T47D (cell line): ENCODE results near the gene LY6G6C.

ENCODE experiments used
- DNase-seq, 2 experiments: peaks; one replicate each; pipeline versions ENCODE4 v3.0.0 to v3.0.0-alpha.2; 2011 to 2012; ENCODE audit warnings: low read depth in 1 of 2, low spot score in 1 of 2
- JUND ChIP-seq: IDR thresholded peaks from 2 replicates; pipeline ENCODE4 v1.6.1; 2012; ENCODE audit warnings: low read depth
- in situ Hi-C: cut with HindIII; loops from 2 replicates; pipeline ENCODE4 v1.10.0; 2016; ENCODE audit warnings: low sequenced_read_pairs, low pct_unique_long_range_greater_than_20kb

LY6G6C gene

DNA sequence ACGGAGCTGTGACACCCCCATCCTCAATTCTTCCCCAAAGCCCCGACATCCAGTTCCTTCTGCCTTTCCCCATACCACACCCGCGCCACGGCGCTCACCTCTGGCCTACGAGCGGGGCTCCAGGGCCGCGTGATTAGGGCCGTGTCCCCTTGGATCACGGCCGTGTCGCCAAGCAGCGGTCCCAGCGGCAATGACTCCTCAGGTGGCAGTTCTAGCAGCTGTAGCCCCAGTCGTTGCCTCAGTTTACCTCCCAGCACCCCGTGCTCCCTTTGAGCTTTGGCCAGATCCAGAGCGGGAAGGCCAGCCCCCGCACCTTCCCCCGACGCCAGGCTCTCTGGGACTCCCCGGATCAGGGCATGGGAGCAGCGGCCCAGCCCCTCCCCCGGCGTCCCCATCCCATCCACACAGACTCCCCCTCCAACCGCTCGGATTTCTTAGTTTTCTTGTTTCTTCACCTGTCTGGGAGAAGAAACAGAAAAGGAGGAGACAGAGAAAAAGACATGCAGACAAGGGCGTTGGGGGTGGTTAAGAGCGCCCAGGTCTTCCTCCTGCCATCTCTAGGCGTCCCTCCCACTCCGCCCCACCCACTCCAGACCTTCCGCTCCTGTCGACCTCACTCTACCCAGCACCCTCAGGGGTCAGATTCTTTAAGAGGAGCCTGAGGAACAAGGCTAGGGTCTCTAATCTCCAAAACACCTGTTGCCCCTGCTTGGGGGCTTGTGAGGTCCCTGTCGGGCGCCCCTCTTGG, 7.4 kb upstream of the LY6G6C start, which contains the start of gene DDAH2:
Gene DDAH2 (minus strand): TSS at position 533 of the 748 bp plus-strand sequence. CDS start 138 bp downstream, at position 395.
- in situ Hi-C loops, result no loop called here
- DNase-seq, result peak in 1 of 2 experiments; percentile 55
- no peak for TF ChIP-seq JUND

DNA sequence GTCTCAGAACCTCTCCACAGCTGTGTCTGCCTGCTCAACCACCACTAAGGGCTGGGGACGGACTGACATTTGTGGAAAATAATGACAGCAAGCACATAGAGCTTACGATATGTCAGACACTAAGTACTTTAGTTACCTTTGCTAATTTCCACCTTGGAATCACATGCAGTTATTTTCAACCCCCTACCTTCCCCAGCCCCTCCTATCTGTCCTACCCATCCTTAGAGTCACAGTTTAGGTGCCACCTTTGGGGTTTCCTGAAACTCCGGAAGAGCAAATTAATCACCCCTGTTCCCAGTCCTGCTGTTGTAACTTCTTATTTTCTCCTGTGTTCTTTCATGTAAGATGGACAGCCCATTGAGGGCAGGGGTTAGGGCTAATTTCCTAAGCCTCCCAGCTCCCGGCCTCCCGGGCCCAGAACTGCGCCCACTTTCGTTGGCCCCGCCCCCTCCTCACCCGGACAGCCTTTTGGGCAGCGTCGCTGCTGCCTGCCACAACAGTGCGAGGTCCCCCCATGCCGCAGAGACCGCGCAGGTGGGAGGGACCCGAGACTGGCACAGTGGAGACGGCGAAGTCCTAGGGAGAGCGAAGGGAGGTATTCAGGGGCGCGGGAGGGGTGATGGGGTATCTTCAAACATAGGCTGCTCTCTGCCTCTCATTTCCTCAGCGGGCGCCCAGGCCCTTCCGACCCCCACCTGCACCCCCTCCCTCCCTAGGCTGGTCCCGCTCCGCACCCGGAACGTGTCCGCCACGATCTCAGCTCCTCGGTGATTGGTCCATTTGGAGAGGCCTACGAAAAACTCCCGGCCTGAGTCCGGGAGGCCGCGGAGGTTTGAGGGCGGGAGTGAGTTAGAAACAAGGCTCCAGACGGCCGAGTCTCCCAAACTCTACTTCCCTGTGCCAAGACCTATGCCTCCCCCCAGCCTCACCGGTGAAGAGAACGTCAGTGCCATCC, 6.4 kb upstream of the LY6G6C start:
- in situ Hi-C loops, result no loop called here
- no peak for TF ChIP-seq JUND
- peak; percentile 57 to 66 for DNase-seq

DNA sequence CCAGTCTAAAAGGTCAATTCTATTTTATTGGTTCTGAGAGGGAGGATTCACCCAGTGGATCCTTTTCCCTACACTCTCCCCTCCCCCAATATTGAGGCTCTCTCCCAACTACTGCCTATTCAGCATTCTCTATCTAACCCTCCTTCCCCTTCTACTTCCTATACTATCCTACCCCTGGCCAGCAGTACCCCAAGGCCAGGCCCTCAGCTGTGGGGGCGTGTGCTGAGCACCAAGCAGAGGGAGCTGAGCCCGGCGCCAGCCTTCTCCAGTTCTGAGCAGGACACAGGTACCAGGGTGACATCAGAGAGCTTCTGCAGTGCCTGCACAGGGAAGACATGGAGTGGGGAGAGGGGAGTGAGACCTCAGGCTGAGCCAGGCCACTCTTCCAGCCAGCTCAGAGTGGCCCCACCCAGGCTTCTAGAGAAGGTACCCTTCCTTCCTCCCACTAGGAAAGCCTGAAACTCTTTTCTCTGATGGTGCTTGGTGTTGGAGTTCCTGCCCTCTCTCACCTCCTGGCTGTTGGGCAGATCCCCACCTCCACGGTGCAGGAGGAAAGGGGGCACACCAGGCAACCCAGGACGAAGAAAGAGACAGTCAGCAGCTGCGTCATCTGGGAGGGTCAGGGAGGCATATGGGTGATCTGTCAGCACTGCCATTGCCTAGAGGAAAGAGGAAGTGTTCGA, 5.6 kb upstream of the LY6G6C start:
- in situ Hi-C loops, result no loop called here
- no peak for DNase-seq
- TF ChIP-seq JUND, result no peak

DNA sequence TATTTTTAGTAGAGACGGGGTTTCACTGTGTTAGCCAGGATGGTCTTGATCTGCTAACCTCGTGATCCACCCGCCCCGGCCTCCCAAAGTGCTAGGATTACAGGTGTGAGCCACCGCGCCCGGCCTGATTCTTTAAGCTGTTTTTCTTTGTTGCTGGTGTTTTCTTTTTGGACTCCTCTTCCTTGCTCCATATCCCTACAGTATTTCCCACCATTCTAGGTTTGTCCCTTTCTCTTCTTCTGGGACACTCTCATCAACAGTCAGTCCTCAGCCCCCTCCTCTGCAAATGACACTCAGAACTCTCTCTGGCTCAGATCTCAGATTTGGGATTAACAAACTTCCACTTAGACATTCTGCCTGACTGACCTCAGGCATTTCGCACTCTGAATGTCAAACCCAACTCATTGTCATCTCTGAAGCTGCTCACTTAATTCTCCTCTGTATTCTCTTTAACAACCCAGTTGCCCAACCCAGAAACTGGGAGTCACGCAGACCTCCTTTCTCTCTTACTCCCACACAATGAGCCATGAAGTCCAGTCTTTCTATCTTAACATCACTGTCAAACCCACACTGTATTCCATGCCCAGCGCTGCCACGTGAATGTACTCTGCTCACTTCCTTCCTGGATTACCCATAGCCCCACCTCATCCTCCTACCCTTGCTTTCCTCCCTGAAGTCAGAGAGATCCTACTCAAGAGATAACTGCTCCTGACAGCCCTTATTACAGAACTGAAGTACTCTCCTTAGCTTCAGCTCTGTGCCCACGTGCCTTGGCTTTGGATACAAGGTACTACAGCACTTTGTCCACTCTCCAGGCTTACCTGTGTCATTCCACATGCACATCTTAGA, 4.2 kb upstream of the LY6G6C start:
- DNase-seq, result no peak
- no peak for TF ChIP-seq JUND
- in situ Hi-C loops, result no loop called here

DNA sequence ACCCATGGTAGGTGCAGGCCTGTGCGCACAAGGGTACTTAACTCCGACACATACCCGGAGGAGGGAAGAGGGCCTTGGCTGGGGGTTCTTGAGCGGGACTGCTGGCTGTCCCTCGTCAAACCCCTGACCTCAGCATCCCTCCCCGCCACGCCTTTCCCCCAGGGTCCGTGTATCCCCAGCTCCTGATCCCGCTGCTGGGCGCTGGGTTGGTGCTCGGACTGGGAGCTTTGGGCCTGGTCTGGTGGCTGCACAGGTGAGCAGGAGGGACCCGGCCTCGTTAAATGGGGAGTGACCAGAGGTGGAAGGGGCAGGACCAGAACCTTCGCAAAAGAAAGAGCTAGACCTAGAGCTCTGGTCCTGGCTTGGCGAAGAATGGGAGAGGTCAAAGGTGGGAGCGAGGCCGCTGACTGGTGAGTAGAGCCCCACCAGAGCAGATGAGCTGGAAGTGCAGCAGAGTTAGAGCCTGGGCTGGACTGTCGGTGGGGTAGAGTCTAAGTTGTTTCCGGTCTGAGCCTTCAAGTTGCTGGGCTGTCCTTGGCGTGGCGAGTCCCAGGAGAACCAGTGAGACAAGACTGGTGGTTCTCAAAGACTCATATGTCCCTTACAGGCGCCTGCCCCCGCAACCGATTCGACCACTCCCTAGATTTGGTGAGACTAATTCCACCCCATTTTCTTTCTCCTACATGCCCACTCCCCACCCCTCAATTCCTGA, 2.6 kb upstream of the LY6G6C start:
- DNase-seq, result no peak
- in situ Hi-C loops, result no loop called here

DNA sequence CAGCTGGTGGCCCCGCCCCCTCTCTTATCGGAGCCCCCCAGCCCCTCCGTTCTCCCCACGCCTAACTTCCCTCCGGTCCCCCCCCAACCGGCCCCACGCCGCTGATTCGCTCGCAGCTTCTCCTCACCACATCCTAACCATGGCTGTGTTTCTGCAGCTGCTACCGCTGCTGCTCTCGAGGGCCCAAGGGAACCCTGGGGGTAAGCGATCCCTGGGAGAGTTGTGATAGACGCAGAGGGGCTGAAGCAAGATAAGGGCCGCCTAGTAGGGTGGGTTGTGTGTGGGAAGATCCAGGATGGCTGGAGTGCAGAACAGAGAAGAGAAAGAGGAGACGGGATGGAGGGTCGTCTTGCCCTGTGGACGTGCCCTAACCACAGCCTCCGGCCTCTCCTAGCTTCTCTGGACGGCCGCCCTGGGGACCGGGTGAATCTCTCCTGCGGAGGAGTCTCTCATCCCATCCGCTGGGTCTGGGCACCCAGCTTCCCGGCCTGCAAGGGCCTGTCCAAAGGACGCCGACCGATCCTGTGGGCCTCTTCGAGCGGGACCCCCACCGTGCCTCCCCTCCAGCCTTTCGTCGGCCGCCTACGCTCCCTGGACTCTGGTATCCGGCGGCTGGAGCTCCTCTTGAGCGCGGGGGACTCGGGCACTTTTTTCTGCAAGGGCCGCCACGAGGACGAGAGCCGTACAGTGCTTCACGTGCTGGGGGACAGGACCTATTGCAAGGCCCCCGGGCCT, 1.9 kb upstream of the LY6G6C start, which contains the start of gene MPIG6B:
Gene MPIG6B (plus strand): TSS at position 129 of the 735 bp plus-strand sequence. CDS start 11 bp downstream, at position 140.
- in situ Hi-C loops, result no loop called here
- TF ChIP-seq JUND, result no peak
- no peak for DNase-seq

More for the DNA sequence above, 2.6 kb upstream of the LY6G6C start:
- no peak for TF ChIP-seq JUND

DNA sequence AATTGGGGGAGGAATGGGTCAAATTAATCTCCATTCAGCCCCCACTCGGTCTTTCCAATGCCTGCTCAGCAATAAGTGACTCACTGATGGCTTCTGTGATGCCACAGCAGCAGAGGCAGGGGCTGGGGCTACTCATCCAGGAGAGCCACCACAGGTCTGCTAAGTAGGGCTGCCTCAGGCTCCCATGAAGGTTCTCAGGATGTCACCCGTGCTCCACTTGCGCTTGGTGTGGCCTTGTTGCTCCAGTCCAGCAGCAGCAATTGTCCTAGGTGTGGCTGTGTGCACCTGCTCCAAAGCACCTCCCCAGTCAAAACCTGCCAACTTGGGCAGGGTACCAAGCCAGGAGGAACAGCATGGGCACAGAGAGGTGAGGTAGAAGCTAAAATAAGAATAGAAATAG, 627 bp upstream of the LY6G6C start:
- in situ Hi-C loops, result no loop called here
- DNase-seq, result no peak
- no peak for TF ChIP-seq JUND

DNA sequence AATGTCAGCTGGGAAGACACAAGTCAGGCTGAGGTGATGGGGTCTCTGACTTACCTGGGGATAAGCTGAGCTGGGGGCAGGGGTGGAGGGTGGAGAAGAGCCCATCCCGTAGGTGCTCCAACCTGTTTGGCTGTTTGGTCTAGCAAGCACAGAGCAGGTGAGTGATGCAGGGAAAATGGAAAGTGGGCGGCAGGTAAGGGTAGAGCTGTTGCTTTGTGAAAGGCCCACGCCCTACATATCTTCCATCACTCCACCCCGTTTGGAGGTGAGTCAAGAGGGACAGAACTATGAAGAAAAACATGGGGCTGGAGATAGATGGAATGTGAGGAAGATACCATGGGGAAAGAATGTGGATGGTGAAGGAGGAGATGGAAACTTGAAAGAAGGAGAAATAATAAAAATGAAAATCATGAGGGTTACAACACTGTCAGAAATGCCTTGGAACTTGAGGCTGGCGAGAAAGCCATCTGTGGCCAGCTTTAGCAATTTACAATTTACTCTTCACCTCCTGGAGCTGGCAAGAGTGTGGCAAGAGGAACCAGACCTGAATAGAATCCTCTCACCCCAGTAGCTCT, 1.3 kb downstream of the LY6G6C start:
- DNase-seq, result no peak
- no peak for TF ChIP-seq JUND
- in situ Hi-C loops, result no loop called here

DNA sequence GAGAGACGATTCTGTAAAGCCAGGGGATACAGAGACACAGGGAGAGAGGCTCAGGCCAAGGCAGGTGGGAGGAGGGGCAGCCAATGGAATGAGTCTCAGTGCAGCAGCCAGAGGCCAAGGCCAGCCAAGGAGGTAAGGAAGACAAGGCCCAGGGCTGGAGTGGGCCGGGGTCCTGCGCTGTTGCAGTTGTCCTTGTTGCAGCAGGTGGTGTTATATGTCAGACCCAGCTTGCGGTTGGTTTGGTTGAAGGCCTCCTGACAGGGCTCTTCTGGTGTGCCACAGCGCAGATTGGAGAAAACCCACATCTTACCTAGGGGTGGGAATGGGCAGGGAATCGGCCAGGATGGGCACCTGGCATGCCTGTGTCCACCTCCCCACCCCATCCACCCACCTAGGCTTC, 2.5 kb downstream of the LY6G6C start:
- no peak for TF ChIP-seq JUND
- in situ Hi-C loops, result no loop called here
- DNase-seq, result no peak

DNA sequence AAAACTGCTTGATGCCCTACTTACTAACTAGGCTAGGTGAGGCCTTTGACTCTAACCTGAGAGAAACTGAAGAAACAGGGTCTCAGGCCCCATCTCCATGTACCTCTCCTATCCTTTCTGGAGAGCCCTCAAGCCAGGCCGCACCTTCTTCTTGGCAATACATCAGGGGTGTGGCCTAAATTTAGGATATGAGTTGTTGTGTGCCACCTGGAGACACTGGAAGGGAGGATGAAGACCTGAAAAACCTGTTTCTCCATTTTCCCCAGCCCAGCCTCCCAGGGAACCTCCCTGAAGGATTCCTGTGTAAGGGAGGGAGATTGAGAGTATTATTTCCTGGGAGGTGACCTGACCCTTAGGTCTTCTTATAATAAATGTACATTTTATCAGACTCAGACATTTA, 3.3 kb downstream of the LY6G6C start:
- TF ChIP-seq JUND, result no peak
- peak; percentile 75 to 97 for DNase-seq
- in situ Hi-C loops, result no loop called here
